VCaP (cell line): Measurements from ENCODE around the gene RABGAP1L.

Experiments used
- H3K27ac ChIP-seq: fragments of 450-650 bp; 2 replicates; pipeline ENCODE4 v1.5.1; 2017
- CTCF ChIP-seq: fragments of 450-650 bp; conservative IDR thresholded peaks from 2 replicates; pipeline ENCODE4 v1.5.1; 2017; ENCODE audit warnings: mild to moderate bottlenecking, moderate library complexity

RABGAP1L gene

GRCh38 chr1:174274452-174274851 lies 115.1 kb downstream of the RABGAP1L start:
- H3K27ac ChIP-seq: no peak overlapping the region
- no peak for TF ChIP-seq CTCF

DNA sequence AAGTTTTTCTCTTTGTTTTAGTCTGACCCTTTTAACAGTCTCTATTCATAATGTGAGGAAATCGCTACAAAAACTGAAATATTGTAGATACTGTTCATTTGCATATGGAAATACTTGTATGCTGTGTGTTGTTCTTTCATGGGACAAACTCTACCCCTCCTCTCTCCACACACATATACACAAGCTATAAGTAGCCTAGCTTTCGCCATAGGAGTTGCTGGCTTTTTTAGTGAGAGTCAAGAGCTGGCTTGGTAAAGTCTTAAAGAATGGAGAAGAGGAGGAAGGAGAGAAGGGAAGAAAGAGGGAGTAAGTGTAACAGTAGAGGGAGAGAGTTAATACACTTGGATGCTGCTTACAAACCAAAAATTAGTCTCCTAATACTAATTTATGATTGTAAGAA lies 115.6 kb downstream of the RABGAP1L start:
- no peak overlapping the region for H3K27ac ChIP-seq
- TF ChIP-seq CTCF: no peak

DNA sequence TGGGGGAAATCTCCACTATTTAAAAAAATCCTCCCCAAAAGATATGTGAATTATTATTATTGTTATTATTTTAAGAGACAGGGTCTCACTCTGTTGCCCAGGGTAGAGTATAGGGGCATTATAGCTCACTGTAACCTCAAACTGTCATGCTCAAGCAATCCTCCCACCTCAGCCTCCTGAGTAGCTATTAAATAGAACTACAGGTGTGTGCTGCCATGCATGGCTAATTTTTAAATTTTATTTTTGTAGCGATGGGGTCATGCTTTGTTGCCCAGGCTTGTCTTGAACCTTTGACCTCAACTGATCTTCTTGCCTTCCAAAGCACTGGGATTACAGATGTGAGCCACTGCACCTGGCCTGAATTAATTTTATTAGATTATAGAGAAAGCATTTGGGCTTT lies 116.8 kb downstream of the RABGAP1L start:
- TF ChIP-seq CTCF: no peak
- no peak overlapping the region for H3K27ac ChIP-seq

DNA sequence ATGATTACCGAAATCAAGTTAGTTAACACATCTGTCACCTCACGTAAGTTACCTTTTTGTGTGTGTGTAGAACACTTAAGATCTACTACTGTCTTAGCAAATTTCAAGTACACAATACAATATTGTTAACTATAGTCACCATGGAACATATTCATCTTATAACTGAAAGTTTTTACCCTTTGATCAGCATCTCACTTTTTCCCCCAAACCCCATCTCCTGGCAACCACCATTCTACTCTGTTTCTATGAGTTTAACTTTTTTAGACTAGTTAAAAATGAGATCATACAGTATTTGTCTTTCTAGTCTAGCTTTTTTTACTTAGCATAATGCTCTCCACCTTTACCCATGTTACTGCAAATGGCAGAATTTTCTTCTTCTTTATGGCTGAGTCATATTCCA lies 124.7 kb downstream of the RABGAP1L start:
- no peak for TF ChIP-seq CTCF
- H3K27ac ChIP-seq: no peak overlapping the region

DNA sequence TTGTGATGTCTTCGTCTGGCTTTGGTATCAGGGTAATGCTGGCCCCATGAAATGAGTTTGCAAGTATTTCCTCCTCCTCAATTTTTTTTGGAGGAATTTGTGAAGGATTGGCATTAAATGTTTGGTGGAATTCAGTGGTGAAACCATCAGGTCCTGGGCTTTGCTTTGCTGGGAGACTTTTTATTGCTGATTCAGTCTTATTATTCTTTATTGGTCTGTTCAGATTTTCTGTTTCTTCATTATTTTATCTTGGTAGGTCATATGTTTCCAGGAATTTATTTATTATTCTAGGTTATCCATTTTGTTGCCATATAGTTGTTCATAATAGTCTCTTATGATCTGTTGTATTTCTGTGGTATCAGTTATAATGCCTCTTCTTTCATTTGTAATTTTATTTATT lies 126.7 kb downstream of the RABGAP1L start:
- no peak overlapping the region for H3K27ac ChIP-seq
- no peak for TF ChIP-seq CTCF

DNA sequence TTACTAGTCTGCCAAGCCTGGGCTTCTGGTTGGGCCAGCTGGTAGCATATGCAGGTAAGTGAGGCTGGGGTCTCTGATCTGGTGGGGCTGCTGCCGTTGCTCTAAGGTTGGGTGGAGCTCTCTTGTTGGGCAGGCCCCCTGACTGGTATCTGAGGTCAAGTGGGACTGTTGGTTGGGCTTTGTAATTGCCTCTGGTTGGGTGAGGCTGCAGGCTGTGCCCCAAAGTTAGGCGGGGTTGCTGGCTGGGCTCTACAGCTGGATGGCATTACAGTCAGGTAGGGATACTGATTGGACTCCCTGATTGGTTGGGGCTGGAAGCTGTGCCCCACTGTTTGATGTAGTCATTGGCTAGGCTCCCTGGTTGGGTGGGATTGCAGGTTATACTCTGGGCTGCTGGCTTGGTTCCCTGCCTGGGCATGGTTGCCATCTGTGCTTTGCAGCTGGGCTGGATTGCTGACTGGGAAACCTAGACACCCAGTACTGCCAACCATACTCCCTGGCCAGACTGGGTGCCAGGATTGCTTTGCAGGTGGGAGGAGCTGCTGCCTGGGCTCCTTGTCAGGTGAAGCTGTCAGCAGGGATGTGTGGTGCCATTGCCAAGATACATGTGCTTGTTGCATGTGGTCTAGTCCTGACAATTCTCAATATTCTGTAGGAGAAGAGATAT lies 130.5 kb downstream of the RABGAP1L start:
- TF ChIP-seq CTCF: no peak
- H3K27ac ChIP-seq: no peak overlapping the region

- no peak for TF ChIP-seq CTCF
- H3K27ac ChIP-seq: no peak overlapping the region
Measured at GRCh38 chr1:174291059-174291458, 131.7 kb downstream of the RABGAP1L start.
